T-cell (primary cell): ENCODE data around the gene HAND1. TPM values are rescaled to one million over a fixed set of nuclear protein-coding genes. Genes with fewer than 3 reads are reported as not detected.
"Not testable (repeated sequence)": the region's sequence is repeated elsewhere in the genome, so short reads cannot be mapped to it uniquely, and the experiment has no call there.

Source experiments
- ATAC-seq, 4 experiments: fragments of 200-7000 bp in 3 of 4; fragments of 150-1000 bp in 1 of 4; cut with Tn5 transposase; replicated peaks in 1 of 4; 1 replicate in 3 of 4; 2 replicates in 1 of 4; pipeline ENCODE4 v1.10.0; 2021; ENCODE audit warnings: moderate library complexity in 3 of 4, mild to moderate bottlenecking in 2 of 4, moderate number of reproducible peaks in 1 of 4
- CTCF ChIA-PET, 2 donors: fragments of 300-600 bp; sonication (Branson Sonifier 250); formaldehyde crosslinking; loops; one replicate each; lab custom pipeline; 2022; ENCODE audit warnings: antibody characterized with exemption in 2 of 2; lab: Charles Lee
- POLR2A ChIA-PET, 2 donors: fragments of 300-600 bp; sonication (Branson Sonifier 250); formaldehyde crosslinking; loops; one replicate each; lab custom pipeline; 2022; ENCODE audit warnings: antibody characterized with exemption in 2 of 2; lab: Charles Lee
- DNase-seq, 35 experiments: peaks; one replicate each; pipeline versions ENCODE4 v3.0.0 to v3.0.0-alpha.2; 2013 to 2023
- H3K27ac ChIP-seq: one replicate; pipeline ENCODE4 v1.5.1; 2013; ENCODE audit warnings: low read length
- H3K27me3 ChIP-seq, 2 experiments: replicated peaks in 1 of 2; 1 replicate in 1 of 2; 2 replicates in 1 of 2; pipeline versions ENCODE4 v1.6.1 to v1.7.0; 2013; ENCODE audit warnings: low read length in 1 of 2, mixed read lengths in 1 of 2; ENCODE audit not compliant: control insufficient read depth in 2 of 2, insufficient read depth in 2 of 2; ENCODE audit errors: extremely low read depth in 1 of 2
- H3K36me3 ChIP-seq, 2 donors: 1 replicate in 1 of 2; 2 replicates in 1 of 2; pipeline versions ENCODE4 v1.6.1 to v1.7.0; 2013; ENCODE audit warnings: low read length in 1 of 2; ENCODE audit not compliant: control insufficient read depth in 2 of 2, insufficient read depth in 1 of 2; ENCODE audit errors: extremely low read depth in 1 of 2
- H3K4me1 ChIP-seq, 2 experiments: 1 replicate in 1 of 2; 2 replicates in 1 of 2; pipeline versions ENCODE4 v1.6.1 to v1.7.0; 2013; ENCODE audit warnings: low read length in 2 of 2, mixed read lengths in 1 of 2; ENCODE audit not compliant: insufficient read depth in 2 of 2, control insufficient read depth in 1 of 2; ENCODE audit errors: extremely low read depth in 1 of 2
- H3K4me3 ChIP-seq, 2 donors: 1 replicate in 1 of 2; 2 replicates in 1 of 2; pipeline versions ENCODE4 v1.5.1 to v1.7.0; 2013; ENCODE audit warnings: mild to moderate bottlenecking in 2 of 2, low read length in 1 of 2, moderate library complexity in 1 of 2; ENCODE audit not compliant: control insufficient read depth in 1 of 2; ENCODE audit errors: extremely low read depth in 1 of 2
- H3K9me3 ChIP-seq: 2 replicates; pipeline ENCODE4 v1.7.0; 2013
- H3K27ac Mint-ChIP-seq, 2 donors: one replicate each; pipeline ENCODE4 v1.8.0; 2020 to 2021; ENCODE audit warnings: mild to moderate bottlenecking in 2 of 2, mixed read lengths in 2 of 2
- H3K27me3 Mint-ChIP-seq, 2 donors: one replicate each; pipeline ENCODE4 v1.8.0; 2021 to 2022; ENCODE audit warnings: mixed read lengths in 2 of 2
- H3K36me3 Mint-ChIP-seq: one replicate; pipeline ENCODE4 v1.8.0; 2021; ENCODE audit warnings: mixed read lengths
- H3K4me1 Mint-ChIP-seq, 3 donors: one replicate each; pipeline ENCODE4 v1.8.0; 2020 to 2022; ENCODE audit warnings: mixed read lengths in 3 of 3, mild to moderate bottlenecking in 1 of 3
- H3K4me3 Mint-ChIP-seq, 3 donors: one replicate each; pipeline ENCODE4 v1.8.0; 2020 to 2022; ENCODE audit warnings: mild to moderate bottlenecking in 3 of 3, mixed read lengths in 3 of 3, moderate library complexity in 3 of 3
- H3K9me3 Mint-ChIP-seq, 3 donors: one replicate each; pipeline ENCODE4 v1.8.0; 2020 to 2022; ENCODE audit warnings: mixed read lengths in 3 of 3
- WGBS: methylation state at CpG from one replicate; pipeline ENCODE4 v1.1.5; 2013; ENCODE audit warnings: missing lambda C conversion rate; ENCODE audit not compliant: insufficient coverage; 5-methylcytosine and 5-hydroxymethylcytosine counted together
- total RNA-seq, 35 experiments: library from RNA in 6 of 35; stranded (reverse) in 6 of 35; fragments of 120-200 nt in 1 of 35; gene quantifications; one replicate each; pipeline versions ENCODE4 v1.2.1 to v1.2.4 and lab custom pipeline; 2013 to 2026

Gene HAND1
- total RNA-seq, 5 donors from 2014 or later (not counting 1 experiment from before 2014, with no cell fraction given) = not detected

DNA sequence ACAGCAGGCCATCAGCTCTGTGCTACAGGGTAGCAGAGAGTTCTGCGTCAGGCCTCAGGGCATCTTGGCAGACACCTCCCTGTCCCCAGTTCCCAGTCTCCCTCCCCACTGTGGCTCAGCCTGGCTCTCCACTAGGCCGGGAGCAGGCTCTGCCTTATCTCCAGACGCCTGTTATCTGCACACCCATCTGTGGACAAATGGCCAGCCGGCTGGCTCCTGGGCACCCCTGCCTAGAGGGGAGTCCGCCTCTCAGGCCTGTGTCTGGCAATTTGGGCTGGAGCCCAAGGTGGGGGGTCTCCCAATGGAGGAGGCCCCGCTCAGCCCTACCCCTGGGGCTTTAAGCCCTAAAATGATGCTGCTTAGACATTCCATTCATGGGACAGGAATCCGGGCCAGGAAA lies 39.2 kb upstream of the HAND1 start:
- H3K36me3 Mint-ChIP-seq = no peaks in the 10 kb centered on the region
- peaks cover 26 to 51% of the 10 kb centered on the region in 2 donors for H3K27me3 Mint-ChIP-seq
- H3K9me3 Mint-ChIP-seq = no peaks in the 10 kb centered on the region

DNA sequence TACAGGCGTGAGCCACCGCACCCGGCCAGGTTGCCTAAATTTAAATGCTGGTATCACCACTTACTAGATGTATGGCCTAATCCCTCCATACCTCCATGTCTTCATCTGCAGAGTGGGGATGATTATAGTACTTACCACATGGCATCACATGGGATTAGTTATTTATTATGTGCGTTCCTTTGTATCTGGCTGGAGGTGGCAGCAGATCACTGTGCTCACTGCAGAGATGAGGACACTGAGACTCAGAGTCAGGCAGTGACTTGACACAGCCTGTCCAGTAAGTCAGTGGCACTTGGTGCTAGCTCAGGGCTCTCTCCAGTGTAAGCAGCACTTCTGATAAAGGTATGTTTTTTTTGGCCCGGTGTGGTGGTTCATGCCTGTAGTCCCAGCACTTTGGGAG lies 38.4 kb upstream of the HAND1 start:
- Histone ChIP-seq H3K9me3 (no peaks in the 10 kb centered on the region), H3K36me3 (no peaks in the 10 kb centered on the region), H3K27ac (no peak overlapping the region), H3K4me1 (peaks cover 0 to 6% of the 10 kb centered on the region in 2 experiments), H3K27me3 (peaks cover 3 to 28% of the 10 kb centered on the region in 2 experiments), H3K4me3 (no peak overlapping the region)
- no peak for DNase-seq
- ChIA-PET CTCF (no interaction called here), POLR2A (interaction anchor here in 1 of 2 donors (0.5 kb wide), 1 partner anchor 42 kb away, joined by 4 read pairs; no protein-coding TSS in a partner anchor)
- no peak for ATAC-seq
- WGBS = 79% methylated on average over 2 of the region's 5 CpGs
- Mint-ChIP-seq H3K9me3 (no peaks in the 10 kb centered on the region), H3K27me3 (peaks cover 26 to 44% of the 10 kb centered on the region in 2 donors), H3K27ac (no peak overlapping the region), H3K4me1 (peaks cover 0 to 4% (median 3%) of the 10 kb centered on the region in 3 donors), H3K4me3 (no peak overlapping the region), H3K36me3 (no peaks in the 10 kb centered on the region)

More for the DNA sequence above, 39.2 kb upstream of the HAND1 start:
- no peak overlapping the region for H3K4me3 ChIP-seq
- H3K36me3 ChIP-seq = no peaks in the 10 kb centered on the region
- Mint-ChIP-seq H3K4me1 (peaks cover 0 to 4% (median 3%) of the 10 kb centered on the region in 3 donors), H3K4me3 (no peak overlapping the region), H3K27ac (no peak overlapping the region)
- ChIA-PET POLR2A (no interaction called here), CTCF (no interaction called here)
- peaks cover 0 to 6% of the 10 kb centered on the region in 2 experiments for H3K4me1 ChIP-seq
- no peak overlapping the region for H3K27ac ChIP-seq
- DNase-seq = no peak
- WGBS = 100% methylated on average over 1 of the region's 7 CpGs
- no peaks in the 10 kb centered on the region for H3K9me3 ChIP-seq
- peaks cover 3 to 34% of the 10 kb centered on the region in 2 experiments for H3K27me3 ChIP-seq
- ATAC-seq = no peak

DNA sequence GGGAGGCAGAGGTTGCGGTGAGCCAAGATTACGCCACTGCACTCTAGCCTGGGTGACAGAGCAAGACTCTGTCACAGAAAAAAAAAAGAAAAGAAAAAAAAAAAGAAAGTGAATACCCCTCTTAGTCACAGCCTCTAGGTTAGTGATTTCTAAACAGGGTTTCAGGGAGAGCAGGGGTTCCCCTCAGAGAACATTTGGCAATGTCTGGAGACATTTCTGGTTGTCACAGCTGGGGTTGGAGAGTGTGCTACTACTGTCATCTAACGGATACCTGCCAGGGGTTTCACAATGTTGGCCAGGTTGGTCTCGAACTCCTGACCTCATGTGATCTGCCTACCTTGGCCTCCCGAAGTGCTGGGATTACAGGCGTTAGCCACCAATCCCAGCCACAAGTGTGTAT lies 37.5 kb upstream of the HAND1 start:
- H3K4me1 ChIP-seq, H3K4me3 Mint-ChIP-seq, H3K36me3 ChIP-seq, H3K9me3 ChIP-seq, DNase-seq, H3K27ac Mint-ChIP-seq, POLR2A ChIA-PET, H3K9me3 Mint-ChIP-seq, H3K4me1 Mint-ChIP-seq, H3K27ac ChIP-seq, H3K36me3 Mint-ChIP-seq, H3K4me3 ChIP-seq, ATAC-seq: not testable (repeated sequence)
- H3K27me3 Mint-ChIP-seq = peaks cover 24 to 36% of the 10 kb centered on the region in 2 donors
- peaks cover 3 to 24% of the 10 kb centered on the region in 2 experiments for H3K27me3 ChIP-seq
- 46% methylated on average over 4 of the region's 6 CpGs for WGBS
- CTCF ChIA-PET = interaction anchor here in 1 of 2 donors (0.6 kb wide), 1 partner anchor 10 kb away, joined by 6 read pairs; no protein-coding TSS in a partner anchor

DNA sequence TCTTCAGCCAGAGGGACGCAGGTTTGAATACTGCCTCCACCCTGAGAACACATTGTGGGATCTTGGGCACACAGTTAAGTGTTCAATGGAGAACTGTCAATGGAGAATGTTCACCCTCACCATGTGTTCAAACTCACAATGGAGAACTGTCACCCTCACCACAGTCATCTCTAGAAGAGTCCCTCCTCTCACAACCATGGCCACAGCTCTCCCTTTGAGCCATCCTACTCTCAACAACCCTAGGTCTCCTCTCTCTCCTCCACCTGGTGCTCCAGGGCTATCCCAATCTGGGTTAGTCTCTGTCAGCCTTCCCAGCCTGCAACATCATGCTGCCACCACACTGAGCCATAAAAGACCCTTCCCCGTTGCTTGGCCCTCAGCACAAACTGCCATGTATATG lies 36.3 kb upstream of the HAND1 start:
- CTCF ChIA-PET = no interaction called here
- H3K4me3 ChIP-seq = no peak overlapping the region
- H3K27ac ChIP-seq = no peak overlapping the region
- H3K36me3 Mint-ChIP-seq = no peaks in the 10 kb centered on the region
- H3K9me3 ChIP-seq = no peaks in the 10 kb centered on the region
- WGBS = 69% methylated on average over 1 of the region's 2 CpGs
- POLR2A ChIA-PET = no interaction called here
- H3K27me3 Mint-ChIP-seq = peaks cover 17 to 28% of the 10 kb centered on the region in 2 donors
- peaks cover 0 to 4% (median 0%) of the 10 kb centered on the region in 3 donors for H3K4me1 Mint-ChIP-seq
- H3K4me3 Mint-ChIP-seq = no peak overlapping the region
- no peak overlapping the region for H3K27ac Mint-ChIP-seq
- H3K9me3 Mint-ChIP-seq = no peaks in the 10 kb centered on the region
- H3K36me3 ChIP-seq = no peaks in the 10 kb centered on the region
- DNase-seq (no peak), ATAC-seq (no peak)
- H3K27me3 ChIP-seq = peaks cover 2 to 21% of the 10 kb centered on the region in 2 experiments
- H3K4me1 ChIP-seq = no peaks in the 10 kb centered on the region

DNA sequence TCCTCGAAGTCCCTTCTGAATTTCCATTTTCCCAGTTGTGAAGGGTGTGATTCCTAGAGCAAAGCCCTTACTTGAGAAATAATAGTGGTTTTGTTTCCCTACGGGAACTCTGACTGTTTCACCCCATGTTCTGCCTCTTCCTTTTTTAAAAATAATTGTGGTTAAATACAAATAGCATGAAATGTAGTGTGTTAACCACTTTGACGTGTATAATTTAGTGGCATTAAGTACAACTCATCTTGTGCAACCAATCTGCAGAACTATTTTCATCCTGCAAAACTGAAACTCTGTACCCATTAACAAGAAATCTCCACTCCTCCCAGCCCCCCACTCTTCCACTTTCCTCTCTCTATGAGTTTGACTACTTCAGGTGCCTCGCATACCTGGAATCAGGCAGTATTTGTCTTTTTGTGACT lies 35.6 kb upstream of the HAND1 start:
- CTCF ChIA-PET = no interaction called here
- H3K9me3 ChIP-seq = no peaks in the 10 kb centered on the region
- no peaks in the 10 kb centered on the region for H3K9me3 Mint-ChIP-seq
- no peak overlapping the region for H3K4me3 Mint-ChIP-seq
- no peak overlapping the region for H3K27ac ChIP-seq
- H3K36me3 ChIP-seq = no peaks in the 10 kb centered on the region
- no peak overlapping the region for H3K27ac Mint-ChIP-seq
- H3K27me3 Mint-ChIP-seq = peaks cover 15 to 25% of the 10 kb centered on the region in 2 donors
- DNase-seq (no peak), ATAC-seq (no peak)
- 0% methylated on average over 1 of the region's 4 CpGs for WGBS
- H3K4me1 Mint-ChIP-seq = peaks cover 0 to 4% (median 0%) of the 10 kb centered on the region in 3 donors
- peaks cover 2 to 17% of the 10 kb centered on the region in 2 experiments for H3K27me3 ChIP-seq
- no peaks in the 10 kb centered on the region for H3K36me3 Mint-ChIP-seq
- H3K4me3 ChIP-seq = no peak overlapping the region
- POLR2A ChIA-PET = no interaction called here
- no peaks in the 10 kb centered on the region for H3K4me1 ChIP-seq

DNA sequence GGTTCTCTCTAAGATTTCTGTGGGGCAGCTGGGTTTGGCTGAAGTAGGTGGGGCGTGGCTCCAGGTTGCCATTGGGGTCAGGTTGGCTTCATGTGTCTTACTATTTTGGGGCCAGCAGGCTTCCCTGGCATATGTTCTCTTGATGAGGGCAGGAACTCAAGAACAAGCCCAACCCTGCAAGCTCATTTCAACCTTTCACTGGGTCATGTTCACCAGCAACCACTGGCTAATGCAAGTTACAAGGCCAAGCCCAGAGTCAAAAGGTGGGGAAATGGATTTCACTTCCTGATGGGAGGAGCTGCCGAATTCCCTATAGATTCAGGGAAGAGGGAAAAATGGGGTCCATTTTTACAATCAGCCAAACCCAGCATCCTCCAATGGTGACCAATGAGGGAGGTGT lies 34.0 kb upstream of the HAND1 start:
- POLR2A ChIA-PET = no interaction called here
- peaks cover 0 to 4% (median 0%) of the 10 kb centered on the region in 3 donors for H3K4me1 Mint-ChIP-seq
- Histone ChIP-seq H3K36me3 (no peaks in the 10 kb centered on the region), H3K4me1 (no peaks in the 10 kb centered on the region), H3K27ac (no peak overlapping the region), H3K27me3 (peaks cover 2 to 12% of the 10 kb centered on the region in 2 experiments), H3K4me3 (no peak overlapping the region), H3K9me3 (no peaks in the 10 kb centered on the region)
- CTCF ChIA-PET = no interaction called here
- no peak for DNase-seq
- peaks cover 23 to 24% of the 10 kb centered on the region in 2 donors for H3K27me3 Mint-ChIP-seq
- H3K36me3 Mint-ChIP-seq = no peaks in the 10 kb centered on the region
- no peaks in the 10 kb centered on the region for H3K9me3 Mint-ChIP-seq
- no peak overlapping the region for H3K27ac Mint-ChIP-seq
- ATAC-seq = no peak
- H3K4me3 Mint-ChIP-seq = no peak overlapping the region
- no CpG with 5 or more reads among the region's 2 CpGs for WGBS
